ENCODE results near the gene MYCL. TPM values are rescaled to one million over a fixed set of nuclear protein-coding genes. Genes with fewer than 3 reads are reported as not detected.

MYCL gene
- total RNA-seq = 10 to 100 TPM in 1 of 3 donors, 1 to 10 TPM in 2; 4.2 to 17.2 (median 9.4) TPM
- long read RNA-seq, donor 1, transcript MYCL-202 (2 exons, 1,688 nt) = minor isoform, 5 of 14 reads
- long read RNA-seq, donor 1, transcript MYCL-203 (3 exons, 3,256 nt) = major isoform, 6 of 14 reads
- long read RNA-seq, donor 1, partial matches to known transcripts = 0 of 14 reads
- long read RNA-seq, donor 1, other reads (novel, unspliced or antisense) = 1 of 14 reads
- long read RNA-seq, donor 2, partial matches to known transcripts = 0 of 4 reads
- long read RNA-seq, donor 2, other reads (novel, unspliced or antisense) = 1 of 4 reads

- peak; percentile 92 for ATAC-seq
- TF ChIP-seq CTCF (IDR thresholded peaks at IDR 0.05) = peak; percentile 78
- no peaks in the 10 kb centered on the region for H3K36me3 ChIP-seq (ENCODE audit: low read depth)
- peak; percentile 92 to 95 (median 94) for DNase-seq
- intact Hi-C loops (cut with DNase I, micrococcal nuclease) = loop anchor here in 1 of 2 donors (5.0 kb wide), 1 partner anchor 85 kb away; no protein-coding TSS in a partner anchor
- peaks cover 24% of the 10 kb centered on the region for H3K4me1 ChIP-seq (ENCODE audit: low read depth)
- H3K9me3 ChIP-seq = no peaks in the 10 kb centered on the region
- peak within 1 kb of the TSS; percentile 50 for H3K4me3 ChIP-seq
These were observed at the start of gene MYCL for GRCh38 chr1:39901714-39902459. Gene MYCL (minus strand): TSS chr1:39901917. CDS start chr1:39901434, 483 bp downstream.

GRCh38 chr1:39949891-39950290 is 48.2 kb upstream of the MYCL start:
- Histone ChIP-seq H3K4me1 (ENCODE audit: low read depth) (peaks cover 4% of the 10 kb centered on the region), H3K36me3 (ENCODE audit: low read depth) (no peaks in the 10 kb centered on the region), H3K9me3 (no peaks in the 10 kb centered on the region), H3K4me3 (no peak overlapping the region)
- intact Hi-C loops (cut with DNase I, micrococcal nuclease) = no loop called here
- DNase-seq (no peak), ATAC-seq (no peak)
- TF ChIP-seq CTCF (IDR thresholded peaks at IDR 0.05) = no peak

GRCh38 chr1:39947260-39947659 is 45.5 kb upstream of the MYCL start:
- DNase-seq (no peak), ATAC-seq (peak; percentile 45)

GRCh38 chr1:39946216-39946615 is 44.5 kb upstream of the MYCL start:
- no peaks in the 10 kb centered on the region for H3K36me3 ChIP-seq (ENCODE audit: low read depth)
- intact Hi-C loops (cut with DNase I, micrococcal nuclease) = no loop called here
- TF ChIP-seq CTCF (IDR thresholded peaks at IDR 0.05) = no peak

More at GRCh38 chr1:39947260-39947659, 45.5 kb upstream of the MYCL start:
- TF ChIP-seq CTCF (IDR thresholded peaks at IDR 0.05) = no peak
- H3K4me1 ChIP-seq (ENCODE audit: low read depth) = peaks cover 4% of the 10 kb centered on the region
- no peaks in the 10 kb centered on the region for H3K9me3 ChIP-seq
- H3K36me3 ChIP-seq (ENCODE audit: low read depth) = no peaks in the 10 kb centered on the region
- intact Hi-C loops (cut with DNase I, micrococcal nuclease) = no loop called here
- no peak overlapping the region for H3K4me3 ChIP-seq

GRCh38 chr1:39944410-39945112 is 42.8 kb upstream of the MYCL start:
- intact Hi-C loops (cut with DNase I, micrococcal nuclease) = no loop called here
- ATAC-seq = no peak
- Histone ChIP-seq H3K36me3 (ENCODE audit: low read depth) (no peaks in the 10 kb centered on the region), H3K9me3 (no peaks in the 10 kb centered on the region), H3K4me3 (no peak overlapping the region), H3K4me1 (ENCODE audit: low read depth) (peaks cover 4% of the 10 kb centered on the region)
- DNase-seq = no peak
- TF ChIP-seq CTCF (IDR thresholded peaks at IDR 0.05) = no peak

More at GRCh38 chr1:39946216-39946615, 44.5 kb upstream of the MYCL start:
- Histone ChIP-seq H3K4me1 (ENCODE audit: low read depth) (peaks cover 4% of the 10 kb centered on the region), H3K9me3 (no peaks in the 10 kb centered on the region), H3K4me3 (no peak overlapping the region)
- ATAC-seq (no peak), DNase-seq (no peak)
